NCI-H2107 treated with DMSO at 0.1 percent for 48 hours (cell line): ENCODE measurements around the gene PLEKHA8.

Experiments used
- DNase-seq: peaks from one replicate; lab custom pipeline; 2025; ENCODE audit not compliant: unreplicated experiment; lab: John Stamatoyannopoulos, UW

PLEKHA8 gene

DNA sequence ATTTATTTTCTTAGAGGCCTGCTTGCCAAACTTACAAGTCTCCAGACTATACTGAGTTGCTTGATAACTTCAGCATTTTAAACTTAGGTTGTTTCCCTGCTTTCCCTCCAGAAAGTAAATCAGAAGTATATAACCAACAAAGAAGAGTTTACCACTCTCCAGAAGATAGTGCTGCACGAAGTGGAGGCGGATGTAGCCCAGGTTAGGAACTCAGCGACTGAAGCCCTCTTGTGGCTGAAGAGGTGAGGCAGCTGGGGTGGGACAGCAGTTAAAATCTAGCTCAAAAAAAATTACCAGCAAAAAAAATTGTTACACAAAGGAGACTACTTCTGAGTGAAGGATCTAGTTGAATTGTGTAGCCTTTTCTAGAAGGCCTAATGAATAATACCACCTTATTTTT is 33.6 kb downstream of the PLEKHA8 start:
- DNase-seq = peak; percentile 38

DNA sequence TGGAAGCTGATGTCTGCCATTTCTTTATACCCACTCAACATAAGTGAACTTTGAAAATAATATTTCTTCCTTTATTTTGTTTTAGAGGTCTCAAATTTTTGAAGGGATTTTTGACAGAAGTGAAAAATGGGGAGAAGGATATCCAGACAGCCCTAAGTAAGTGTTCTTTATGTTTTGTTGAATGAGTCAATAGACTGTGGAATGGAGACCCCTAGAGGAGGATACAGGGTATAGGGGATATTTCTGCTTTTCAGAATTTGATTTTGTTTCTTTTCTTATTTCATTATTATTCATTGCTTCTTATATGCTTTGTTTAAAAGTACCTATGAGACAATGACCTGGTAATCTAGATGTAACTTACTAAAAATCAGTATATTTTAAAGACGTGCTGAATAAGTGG is 34.4 kb downstream of the PLEKHA8 start:
- peak; percentile 71 for DNase-seq

DNA sequence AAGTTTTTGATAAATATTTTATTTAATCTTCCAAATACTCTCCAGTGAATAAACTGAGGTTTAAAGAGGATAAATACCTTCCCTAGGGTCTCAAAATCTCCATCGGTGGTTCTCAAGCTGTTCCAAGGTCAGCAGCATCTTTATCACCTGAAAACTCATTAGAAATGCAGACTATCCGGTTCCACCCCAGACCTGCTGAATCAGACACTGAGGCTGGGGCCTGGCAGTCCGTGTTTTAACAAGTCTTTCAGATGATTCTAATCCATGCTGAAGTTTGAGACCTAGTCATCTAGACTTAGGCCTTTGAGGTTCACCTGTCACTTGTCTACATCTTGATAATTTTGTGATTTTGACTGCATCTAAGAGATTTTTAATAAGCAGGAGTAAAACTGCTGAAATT is 37.5 kb downstream of the PLEKHA8 start:
- no peak for DNase-seq

DNA sequence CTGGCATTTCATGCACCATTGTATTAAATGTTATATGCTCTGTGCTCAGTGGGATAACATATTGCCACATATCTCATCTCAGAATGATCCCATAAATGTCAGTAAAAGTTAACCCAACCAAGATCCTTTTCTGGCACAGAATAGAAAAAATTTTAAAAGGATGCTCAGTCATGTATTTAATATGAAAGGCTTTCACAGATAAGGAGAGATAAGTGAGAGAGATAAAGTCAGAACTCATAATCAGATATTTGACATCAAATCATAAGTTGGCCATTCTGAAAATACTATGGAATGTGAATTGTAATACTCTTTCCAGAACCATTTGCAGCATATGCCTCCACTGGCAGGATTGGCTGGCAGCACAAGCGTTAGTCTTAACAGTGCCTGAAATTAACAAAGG is 38.5 kb downstream of the PLEKHA8 start:
- no peak for DNase-seq

GRCh38 chr7:30068117-30068516 is 39.9 kb downstream of the PLEKHA8 start:
- DNase-seq = no peak

DNA sequence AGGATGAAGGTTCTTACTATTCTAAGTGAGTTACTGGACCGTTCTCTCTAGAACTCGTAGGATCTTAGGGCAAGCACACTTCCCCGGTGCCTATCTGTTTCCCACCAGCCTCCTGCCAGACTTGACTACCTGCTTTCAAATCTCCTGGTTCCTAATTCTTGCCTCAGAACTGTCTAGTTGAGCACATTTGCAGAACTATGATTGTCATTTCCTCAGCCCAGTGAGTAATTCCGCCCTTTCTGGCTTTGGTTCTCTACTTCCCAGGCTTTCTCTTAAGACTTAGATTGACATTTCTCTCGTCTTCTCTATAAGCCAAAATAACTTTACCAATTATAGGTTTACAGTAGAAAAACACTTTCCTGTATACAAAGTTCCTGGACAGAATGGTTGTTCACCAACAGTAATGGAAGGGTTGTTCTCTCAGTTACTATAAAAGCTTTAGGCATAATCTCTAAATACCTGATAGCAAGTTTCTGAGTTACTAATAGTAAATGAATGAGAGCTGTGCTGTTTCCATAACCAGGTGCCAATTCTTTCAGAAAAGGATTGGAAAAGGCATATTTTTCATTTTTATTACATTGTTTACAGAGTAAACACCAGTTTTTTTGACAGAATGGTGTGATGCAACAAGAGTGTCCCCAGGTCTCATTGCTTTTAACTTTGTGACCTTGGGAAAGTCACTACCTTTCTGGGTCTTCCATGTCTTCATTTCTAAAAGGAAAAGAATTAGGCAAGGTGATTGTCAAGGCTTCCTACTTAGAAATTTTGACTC is 41.1 kb downstream of the PLEKHA8 start:
- DNase-seq = no peak

DNA sequence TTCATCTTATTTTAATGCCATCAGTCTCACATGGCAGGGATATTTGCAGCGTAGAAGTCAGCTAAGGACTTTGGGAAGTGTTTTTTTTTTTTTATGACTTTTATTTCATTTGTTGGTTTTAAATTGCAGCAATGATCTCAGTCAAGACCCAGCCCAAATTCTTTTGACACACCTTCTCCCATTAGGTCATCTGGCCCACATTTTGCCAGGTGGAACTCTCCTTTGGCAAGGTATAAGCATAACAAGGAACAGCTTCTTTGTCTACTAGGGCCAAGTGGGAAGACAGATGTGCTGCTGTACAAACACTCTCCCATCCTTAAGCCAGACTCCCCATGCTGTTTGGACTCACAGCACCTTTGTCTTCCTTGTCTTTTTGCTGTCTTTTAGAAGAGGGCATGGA is 41.8 kb downstream of the PLEKHA8 start:
- no peak for DNase-seq

DNA sequence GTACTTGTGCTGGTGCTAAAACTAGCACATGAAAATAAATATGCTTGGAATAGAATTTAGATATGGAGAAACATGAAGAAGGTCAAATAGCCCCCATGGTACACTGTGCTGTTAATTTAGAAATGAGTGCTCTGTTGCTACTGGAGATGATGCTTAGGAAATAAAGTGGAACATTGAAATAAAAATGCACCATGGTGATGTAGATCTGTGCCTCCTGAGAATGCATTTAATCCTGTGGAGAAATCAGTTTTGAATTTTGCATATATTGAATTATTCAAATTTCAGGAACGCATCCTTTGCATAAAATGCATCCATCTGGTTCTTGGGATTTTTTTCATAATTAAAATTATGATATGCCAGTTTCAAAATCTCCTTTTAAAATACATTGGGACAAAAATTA is 44.5 kb downstream of the PLEKHA8 start:
- no peak for DNase-seq

DNA sequence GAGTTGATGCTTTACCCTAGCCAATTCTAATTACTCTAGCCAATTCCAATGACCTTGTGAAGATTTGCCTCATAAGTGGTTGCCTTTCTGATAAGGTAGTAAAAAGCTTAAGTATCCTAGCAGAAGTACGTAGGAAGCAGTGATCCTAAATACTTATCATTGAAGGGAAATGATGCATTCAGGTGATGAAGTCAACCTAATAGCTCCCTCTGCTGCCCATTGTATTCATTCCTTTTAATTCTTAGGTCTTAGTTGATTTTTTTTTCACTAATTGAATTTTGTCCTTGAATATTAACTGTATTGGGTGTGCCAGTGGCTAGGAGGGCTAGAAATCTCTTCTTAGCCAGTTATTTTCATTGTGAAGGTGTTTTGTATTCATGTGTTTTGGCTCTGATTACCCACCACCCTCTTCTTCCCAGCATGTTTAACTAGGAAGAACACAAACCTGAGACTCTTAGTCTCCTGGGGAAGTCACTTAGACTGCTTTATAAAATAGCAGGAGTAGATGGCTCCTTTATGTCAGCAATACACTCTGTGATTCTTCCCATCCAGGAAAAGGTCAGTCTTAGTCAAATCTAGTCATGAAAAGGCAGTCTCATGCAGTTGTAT is 46.3 kb downstream of the PLEKHA8 start:
- peak; percentile 84 for DNase-seq

- no peak for DNase-seq
Observed at GRCh38 chr7:30076411-30076810, 48.2 kb downstream of the PLEKHA8 start.

- no peak for DNase-seq
Observed at GRCh38 chr7:30078280-30078679, 50.1 kb downstream of the PLEKHA8 start.

DNA sequence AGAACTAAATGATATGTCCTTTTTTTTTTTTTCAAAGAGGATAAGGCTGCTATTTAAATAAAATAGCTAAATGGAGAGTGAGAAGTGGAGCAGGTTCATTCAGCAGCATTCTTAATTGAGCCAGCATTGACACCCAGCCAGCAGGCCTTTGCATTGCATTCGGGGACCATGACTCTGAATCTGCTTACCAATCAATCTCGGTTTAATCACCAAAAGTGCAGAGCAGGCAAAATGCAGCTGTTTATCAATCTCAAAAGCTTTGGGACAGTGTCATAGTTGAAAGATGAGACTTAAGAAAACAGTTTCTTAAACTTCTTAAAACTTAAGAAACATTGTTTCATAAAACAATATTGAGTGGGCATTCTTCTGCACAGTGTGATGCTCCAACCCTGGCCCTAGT is 51.7 kb downstream of the PLEKHA8 start:
- DNase-seq = no peak

- peak; percentile 92 for DNase-seq
Observed at GRCh38 chr7:30080818-30081217, 52.6 kb downstream of the PLEKHA8 start.

- DNase-seq = no peak
Observed at GRCh38 chr7:30082686-30083085, 54.5 kb downstream of the PLEKHA8 start.

DNA sequence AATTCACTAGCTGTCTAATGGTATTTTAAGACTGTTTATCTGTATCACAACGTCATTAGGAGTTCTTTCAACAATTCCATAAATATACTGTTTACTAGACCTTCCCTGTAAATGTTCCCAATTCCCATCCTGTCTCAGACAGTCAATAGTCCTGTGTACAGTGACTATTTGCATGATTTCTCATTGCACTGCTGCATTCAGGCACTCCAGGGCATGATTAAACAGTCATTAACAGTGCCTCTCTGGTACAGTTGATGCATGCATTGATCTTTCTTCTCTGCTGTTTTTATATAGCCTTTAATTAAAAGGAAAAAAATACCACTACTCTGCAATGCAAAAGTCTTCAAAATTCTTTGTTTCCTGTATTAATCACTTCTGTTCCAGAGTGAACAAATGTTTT is 55.1 kb downstream of the PLEKHA8 start:
- no peak for DNase-seq

DNA sequence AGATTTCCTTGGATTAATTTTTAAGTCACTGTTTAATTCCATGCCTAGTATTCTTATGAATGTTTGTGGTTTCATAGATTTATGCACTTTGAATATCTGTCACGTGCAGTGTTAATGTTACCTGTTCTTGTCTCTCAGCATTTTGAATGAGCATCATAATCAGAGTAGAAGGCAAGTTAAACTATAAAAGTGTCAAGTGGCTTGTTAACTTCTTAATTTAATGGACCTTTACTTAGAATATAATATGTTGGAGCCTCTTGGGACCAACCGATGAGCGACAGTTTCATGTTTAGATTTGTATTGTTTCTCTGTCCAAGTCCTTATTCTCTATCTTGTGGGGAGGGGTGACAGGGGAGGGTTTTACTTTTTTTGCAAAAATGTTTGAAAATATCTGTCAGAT is 56.0 kb downstream of the PLEKHA8 start:
- DNase-seq = peak; percentile 69

- no peak for DNase-seq
Observed at GRCh38 chr7:30086529-30086928, 58.3 kb downstream of the PLEKHA8 start.

DNA sequence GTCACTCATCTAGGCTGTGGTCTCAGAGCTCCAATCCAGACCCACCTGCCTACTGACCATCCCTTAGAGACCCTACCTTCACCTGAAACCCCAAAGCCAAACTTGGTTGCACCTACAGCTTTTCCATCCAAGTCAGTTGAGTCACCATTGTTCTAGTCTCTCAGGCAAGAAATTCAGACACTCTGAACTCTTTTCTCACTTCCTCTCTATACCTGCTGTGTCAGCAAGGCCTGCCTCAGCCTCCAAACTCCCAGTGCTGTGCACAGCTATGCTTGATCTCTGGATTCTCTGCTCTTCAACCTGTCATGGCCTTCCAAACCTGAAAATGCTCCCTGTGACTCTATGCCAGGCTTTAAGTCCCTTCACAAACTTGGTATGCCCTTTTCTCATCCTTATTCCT is 59.2 kb downstream of the PLEKHA8 start:
- DNase-seq = no peak

- no peak for DNase-seq
Observed at GRCh38 chr7:30088362-30088761, 60.1 kb downstream of the PLEKHA8 start.

GRCh38 chr7:30090111-30090510 is 61.9 kb downstream of the PLEKHA8 start:
- no peak for DNase-seq

DNA sequence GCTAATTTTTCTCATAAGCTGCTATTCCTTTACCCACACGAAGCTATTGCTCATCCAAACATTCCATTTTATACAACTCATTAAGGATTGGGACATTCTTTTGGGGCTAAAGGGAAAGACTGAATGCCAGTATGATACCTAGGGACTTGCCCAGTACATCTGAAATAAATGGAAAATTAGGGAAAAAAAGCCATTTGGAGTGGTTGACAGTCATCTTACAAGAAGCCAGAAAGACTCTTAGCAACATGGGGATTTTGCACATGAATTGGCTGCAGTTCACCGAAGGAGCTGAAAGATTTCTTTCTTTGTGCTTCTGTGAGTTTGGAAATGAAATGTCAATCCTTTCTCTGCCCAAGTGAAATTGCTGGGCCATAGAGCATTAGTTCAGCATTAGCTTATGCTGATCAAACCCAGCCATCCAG is 63.3 kb downstream of the PLEKHA8 start:
- DNase-seq = no peak

DNA sequence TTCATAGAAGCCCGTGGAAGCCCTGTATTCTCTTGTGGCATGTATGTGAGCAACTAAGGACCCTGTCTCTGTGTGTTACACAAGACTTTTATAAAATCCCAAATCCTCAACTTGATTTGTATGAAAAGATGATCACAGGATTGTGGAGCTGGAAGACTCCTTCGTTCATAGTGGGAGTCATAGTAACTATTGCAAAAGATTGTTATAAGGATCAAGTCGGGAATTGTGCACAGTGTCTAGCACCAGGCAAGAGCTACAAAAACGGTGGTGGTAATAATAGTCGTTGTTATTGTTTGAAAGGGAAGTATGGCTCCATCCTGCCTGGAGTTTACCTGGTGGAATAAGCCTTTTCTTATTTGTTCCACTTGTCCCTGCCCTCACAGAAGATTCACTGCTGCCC is 63.8 kb downstream of the PLEKHA8 start:
- DNase-seq = no peak

GRCh38 chr7:30093420-30093952 is 65.3 kb downstream of the PLEKHA8 start:
- DNase-seq = no peak
